Neutrophil (primary cell): ENCODE results near the gene FUT8.

Experiments used
- H3K27ac ChIP-seq: fragments of 200-600 bp; sonication (generic); 2 replicates; pipeline ENCODE4 v1.5.1; 2016; ENCODE audit warnings: mild to moderate bottlenecking, moderate library complexity
- H3K27me3 ChIP-seq: fragments of 200-600 bp; sonication (generic); 2 replicates; pipeline ENCODE4 v1.6.0; 2016; ENCODE audit warnings: mild to moderate bottlenecking
- H3K36me3 ChIP-seq: fragments of 200-600 bp; sonication (generic); 2 replicates; pipeline ENCODE4 v1.5.1; 2017
- H3K4me1 ChIP-seq, 2 experiments: fragments of 200-600 bp in 1 of 2; sonication (generic) in 1 of 2; 1 replicate in 1 of 2; 2 replicates in 1 of 2; pipeline versions ENCODE4 v1.5.1 to v1.6.1; 2013 to 2016; ENCODE audit warnings: low read depth in 1 of 2, low read length in 1 of 2, mild to moderate bottlenecking in 1 of 2, moderate library complexity in 1 of 2; ENCODE audit not compliant: control insufficient read depth in 1 of 2, insufficient read depth in 1 of 2
- H3K4me3 ChIP-seq, 2 experiments: fragments of 200-600 bp in 1 of 2; sonication (generic) in 1 of 2; 1 replicate in 1 of 2; 2 replicates in 1 of 2; pipeline ENCODE4 v1.5.1; 2013 to 2016; ENCODE audit warnings: low read depth in 1 of 2, low read length in 1 of 2, mild to moderate bottlenecking in 1 of 2, moderate library complexity in 1 of 2
- H3K9me3 ChIP-seq: fragments of 200-600 bp; sonication (generic); 2 replicates; pipeline ENCODE4 v1.5.1; 2016
- CTCF ChIP-seq: fragments of 200-600 bp; sonication (generic); IDR thresholded peaks from 2 replicates; pipeline ENCODE4 v1.5.1; 2016; ENCODE audit warnings: antibody characterized with exemption

FUT8 gene

GRCh38 chr14:65720171-65720570, 307.6 kb downstream of the FUT8 start:
- Histone ChIP-seq H3K9me3 (no peaks in the 10 kb centered on the region), H3K27ac (no peak overlapping the region), H3K36me3 (no peaks in the 10 kb centered on the region), H3K4me3 (no peak overlapping the region), H3K4me1 (no peaks in the 10 kb centered on the region), H3K27me3 (no peaks in the 10 kb centered on the region)
- TF ChIP-seq CTCF: no peak

- Histone ChIP-seq H3K27me3 (no peaks in the 10 kb centered on the region), H3K27ac (no peak overlapping the region), H3K9me3 (no peaks in the 10 kb centered on the region), H3K4me3 (no peak overlapping the region), H3K36me3 (no peaks in the 10 kb centered on the region), H3K4me1 (no peaks in the 10 kb centered on the region)
- no peak for TF ChIP-seq CTCF
These were observed 308.2 kb downstream of the FUT8 start for GRCh38 chr14:65720743-65721142.

- Histone ChIP-seq H3K4me1 (no peaks in the 10 kb centered on the region), H3K27ac (no peak overlapping the region), H3K9me3 (no peaks in the 10 kb centered on the region), H3K4me3 (no peak overlapping the region), H3K36me3 (no peaks in the 10 kb centered on the region), H3K27me3 (no peaks in the 10 kb centered on the region)
- TF ChIP-seq CTCF: no peak
These were observed 310.8 kb downstream of the FUT8 start for GRCh38 chr14:65723348-65723747.

GRCh38 chr14:65728604-65729003, 316.1 kb downstream of the FUT8 start:
- Histone ChIP-seq H3K27ac (no peak overlapping the region), H3K9me3 (no peaks in the 10 kb centered on the region), H3K36me3 (no peaks in the 10 kb centered on the region), H3K27me3 (no peaks in the 10 kb centered on the region), H3K4me3 (no peak overlapping the region), H3K4me1 (no peaks in the 10 kb centered on the region)
- TF ChIP-seq CTCF: no peak

GRCh38 chr14:65729566-65729965, 317.0 kb downstream of the FUT8 start:
- Histone ChIP-seq H3K4me1 (no peaks in the 10 kb centered on the region), H3K36me3 (no peaks in the 10 kb centered on the region), H3K9me3 (no peaks in the 10 kb centered on the region), H3K27me3 (no peaks in the 10 kb centered on the region), H3K4me3 (no peak overlapping the region), H3K27ac (no peak overlapping the region)
- TF ChIP-seq CTCF: no peak

GRCh38 chr14:65731933-65732506, 319.5 kb downstream of the FUT8 start:
- TF ChIP-seq CTCF: no peak
- Histone ChIP-seq H3K4me3 (no peak overlapping the region), H3K27me3 (no peaks in the 10 kb centered on the region), H3K36me3 (no peaks in the 10 kb centered on the region), H3K4me1 (no peaks in the 10 kb centered on the region), H3K9me3 (no peaks in the 10 kb centered on the region), H3K27ac (no peak overlapping the region)
